SIG-M5 (cell line): ENCODE measurements around the gene ARAF.
"Not testable (repeated sequence)": the region's sequence is repeated elsewhere in the genome, so short reads cannot be mapped to it uniquely, and the experiment has no call there.

Source experiments
- DNase-seq: peaks from one replicate; lab custom pipeline; 2025; lab: John Stamatoyannopoulos, UW

ARAF gene

DNA sequence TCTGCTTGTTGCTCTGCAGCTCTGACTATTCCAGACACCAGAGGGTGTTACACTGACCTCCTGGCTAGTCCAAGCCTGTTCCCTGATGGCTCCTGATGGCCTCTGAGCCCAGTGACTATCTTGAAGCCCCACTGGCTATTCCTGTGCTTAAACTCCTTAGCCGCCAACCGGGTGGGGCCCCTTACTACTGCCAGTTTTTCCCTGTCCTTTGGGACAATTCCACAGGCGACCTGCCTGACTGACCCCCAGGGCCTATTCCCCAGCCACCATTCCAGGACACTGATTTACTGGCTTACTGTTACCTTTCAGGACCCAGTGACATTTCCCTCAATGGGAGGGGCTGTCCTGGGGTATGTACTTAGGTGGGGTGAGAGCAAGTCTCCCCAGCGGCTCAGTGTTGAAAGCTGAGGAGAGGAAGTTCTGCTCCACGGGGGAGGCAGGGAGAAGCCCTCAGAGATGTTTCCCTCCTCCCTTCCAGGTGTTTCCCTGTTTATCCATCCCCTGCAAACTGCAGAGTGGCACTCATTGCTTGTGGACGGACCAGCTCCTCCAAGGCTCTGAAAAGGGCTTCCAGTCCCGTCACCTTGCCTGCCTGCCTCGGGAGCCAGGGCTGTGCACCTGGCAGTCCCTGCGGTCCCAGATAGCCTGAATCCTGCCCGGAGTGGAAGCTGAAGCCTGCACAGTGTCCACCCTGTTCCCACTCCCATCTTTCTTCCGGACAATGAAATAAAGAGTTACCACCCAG lies 25.2 kb downstream of the ARAF start:
- no peak for DNase-seq

DNA sequence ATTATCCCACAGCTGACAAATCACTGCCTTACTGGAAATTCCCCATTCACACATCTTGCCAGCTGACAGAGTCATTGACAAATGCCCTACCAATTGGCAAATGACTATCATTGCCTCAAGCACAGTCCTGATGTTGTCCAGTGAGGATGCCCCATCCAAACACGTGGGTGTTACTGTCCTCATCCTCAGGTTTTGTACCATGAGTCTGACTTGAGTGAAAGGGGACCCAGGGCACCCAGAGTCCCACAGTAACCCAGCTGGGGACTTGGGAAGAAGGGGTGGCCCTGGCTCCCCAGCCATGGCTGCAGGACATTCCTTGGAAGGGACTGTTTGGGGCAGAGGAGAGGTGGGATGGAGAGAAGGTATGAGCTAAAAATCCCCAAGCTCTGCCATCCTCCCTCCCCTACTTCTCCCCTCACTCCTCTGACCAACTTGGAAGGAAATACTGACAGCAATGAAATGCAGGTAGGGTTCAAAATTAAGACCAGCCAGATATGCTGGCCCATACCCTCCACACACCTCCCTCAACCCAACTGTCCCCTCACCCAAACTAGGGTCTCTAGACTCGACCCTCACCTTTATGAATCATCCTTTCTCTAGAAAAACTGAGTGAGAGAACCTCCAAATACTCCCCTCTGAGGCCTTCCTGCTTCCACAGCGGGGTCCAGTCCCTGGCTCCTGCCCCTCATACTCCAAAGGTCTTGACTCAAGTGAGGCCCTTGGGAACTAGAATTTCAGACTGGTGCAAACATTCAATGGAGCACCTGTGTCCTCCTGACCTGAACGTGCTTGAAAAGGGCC lies 26.3 kb downstream of the ARAF start:
- no peak for DNase-seq

DNA sequence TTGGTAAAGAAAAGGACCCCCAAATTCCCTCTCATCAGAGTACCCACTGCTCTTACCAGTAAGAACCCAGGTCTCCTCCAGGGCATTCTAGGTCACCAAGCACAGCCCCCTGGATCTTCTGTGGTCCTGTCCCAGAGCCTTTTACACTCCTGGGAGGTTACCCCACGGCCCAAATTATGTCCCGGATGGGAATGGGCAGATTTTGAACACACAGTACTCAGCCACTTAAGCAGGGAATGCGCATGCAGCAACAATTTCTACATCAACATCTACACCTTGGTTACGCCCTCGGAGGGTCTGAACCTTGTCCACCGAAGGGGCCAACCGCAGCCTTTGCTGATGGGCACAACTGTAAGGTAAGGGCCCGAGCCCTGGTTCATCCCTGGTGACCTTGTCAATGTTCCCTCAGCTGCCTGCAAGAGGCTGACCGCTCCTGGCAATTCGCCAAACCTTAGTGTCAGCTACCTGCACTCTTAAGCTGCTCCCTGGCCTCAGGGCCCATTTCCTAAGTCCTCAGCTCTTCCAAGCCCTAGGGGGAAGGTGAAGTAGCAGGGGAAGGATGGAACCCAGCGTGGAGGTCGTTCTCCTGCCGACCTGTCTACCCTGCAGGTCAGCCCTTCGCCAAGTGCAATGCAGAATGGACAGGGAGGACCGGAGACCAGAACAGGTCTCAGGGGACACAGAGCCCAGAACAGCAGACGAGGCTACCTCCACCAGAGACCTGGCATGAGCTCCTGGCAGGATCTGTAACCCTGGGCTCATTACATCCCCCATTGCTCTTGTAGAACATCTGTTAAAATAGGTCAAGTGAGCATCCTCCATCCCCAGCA lies 27.1 kb downstream of the ARAF start:
- DNase-seq = no peak

DNA sequence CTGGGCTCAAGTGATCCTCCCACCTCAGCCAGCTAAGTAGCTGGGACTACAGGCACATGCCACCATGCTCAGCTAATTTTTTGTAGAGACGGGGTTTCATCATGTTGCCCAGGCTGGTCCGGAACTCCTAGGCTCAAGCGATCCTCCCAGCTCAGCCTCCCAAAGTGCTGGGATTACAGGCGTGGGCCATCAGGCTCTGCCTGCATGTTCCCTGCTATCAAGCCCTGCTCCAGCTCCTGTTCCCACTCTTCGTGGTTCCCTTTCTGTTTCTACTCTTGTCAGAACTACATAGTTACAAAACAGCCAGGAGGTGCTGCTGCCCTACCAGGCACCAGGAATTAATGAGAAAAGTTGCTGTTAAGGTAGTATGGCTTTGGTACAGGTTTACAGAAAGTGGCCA lies 30.0 kb downstream of the ARAF start:
- DNase-seq = no peak

DNA sequence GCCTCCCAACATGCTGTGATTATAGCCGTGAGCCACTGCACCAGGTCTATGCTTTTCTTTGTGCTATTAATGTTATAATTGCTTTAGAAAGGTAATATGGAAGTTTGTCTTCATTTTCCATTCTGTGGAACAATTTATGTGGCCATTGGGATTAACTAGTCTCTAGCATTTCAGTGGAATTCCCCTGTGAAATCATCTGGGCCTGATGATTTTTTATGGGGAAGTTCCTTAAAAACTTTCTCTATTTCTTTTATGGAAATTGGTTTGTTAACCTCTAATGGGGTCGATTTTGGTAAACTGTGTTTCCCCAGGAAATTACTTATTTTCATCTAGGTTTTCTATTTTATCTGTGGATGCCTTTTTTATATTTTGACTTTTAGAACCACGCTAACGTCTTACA lies 32.5 kb downstream of the ARAF start:
- DNase-seq = no peak

DNA sequence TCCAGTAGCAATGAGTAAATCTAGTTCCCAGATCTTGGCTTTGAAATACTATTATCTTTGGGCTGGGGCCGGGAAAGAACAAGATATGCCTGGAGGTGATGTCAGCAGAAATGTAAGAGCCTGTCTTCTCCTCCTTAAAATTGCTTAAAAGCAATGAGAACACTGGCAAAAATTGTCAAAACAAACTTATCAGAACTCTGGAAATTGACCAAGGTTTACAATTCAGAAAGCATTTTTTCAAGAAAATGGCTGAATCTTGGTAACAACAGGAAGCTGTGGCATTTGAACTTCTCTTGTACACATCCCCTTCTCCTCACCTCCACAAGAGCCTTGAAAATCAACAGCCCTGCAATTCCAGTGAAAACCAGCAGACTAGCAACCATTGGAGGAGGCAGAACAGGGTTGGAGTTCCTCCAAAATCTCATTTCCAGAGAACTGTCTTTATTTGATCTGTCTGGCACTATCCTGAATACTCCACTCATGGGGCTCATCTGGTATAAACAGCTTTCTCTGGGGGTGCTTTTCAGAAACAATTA lies 34.8 kb downstream of the ARAF start:
- no peak for DNase-seq

DNA sequence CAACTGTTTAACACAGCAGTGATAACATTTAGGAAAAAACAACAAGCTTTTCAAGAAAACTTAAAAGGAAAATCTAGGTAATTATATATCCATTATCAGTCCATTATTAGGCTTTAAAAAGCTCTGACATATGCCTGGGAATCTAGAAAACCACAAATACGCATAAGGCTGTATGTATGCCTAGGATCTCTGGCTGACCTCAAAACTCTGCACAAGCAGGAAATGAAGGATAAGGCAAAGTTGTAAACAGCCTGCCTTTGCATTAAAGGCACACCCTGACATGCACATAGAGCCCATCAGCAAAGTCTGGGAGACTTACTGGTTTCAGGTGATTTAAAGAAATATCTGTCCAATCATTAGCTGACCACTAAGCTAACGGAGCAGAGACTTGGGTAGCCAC lies 35.3 kb downstream of the ARAF start:
- DNase-seq = no peak

DNA sequence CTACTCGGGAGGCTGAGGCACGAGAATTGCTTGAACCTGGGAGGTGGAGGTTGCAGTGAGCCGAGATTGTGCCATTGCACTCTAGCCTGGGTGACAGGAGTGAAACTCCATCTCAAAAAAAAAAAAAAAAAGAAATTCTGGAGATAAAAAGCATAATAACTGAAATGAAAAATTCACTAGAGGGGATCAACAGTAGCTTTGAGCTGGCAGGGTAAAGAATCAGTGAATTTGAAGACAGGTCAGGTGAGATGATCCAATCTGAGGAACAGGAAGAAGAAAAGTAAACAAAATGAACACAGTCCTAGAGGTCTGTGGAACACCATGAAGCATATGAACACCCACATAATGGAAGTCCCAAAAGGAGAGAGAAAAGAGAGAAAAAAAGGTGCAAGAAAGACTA lies 36.2 kb downstream of the ARAF start:
- no peak for DNase-seq

DNA sequence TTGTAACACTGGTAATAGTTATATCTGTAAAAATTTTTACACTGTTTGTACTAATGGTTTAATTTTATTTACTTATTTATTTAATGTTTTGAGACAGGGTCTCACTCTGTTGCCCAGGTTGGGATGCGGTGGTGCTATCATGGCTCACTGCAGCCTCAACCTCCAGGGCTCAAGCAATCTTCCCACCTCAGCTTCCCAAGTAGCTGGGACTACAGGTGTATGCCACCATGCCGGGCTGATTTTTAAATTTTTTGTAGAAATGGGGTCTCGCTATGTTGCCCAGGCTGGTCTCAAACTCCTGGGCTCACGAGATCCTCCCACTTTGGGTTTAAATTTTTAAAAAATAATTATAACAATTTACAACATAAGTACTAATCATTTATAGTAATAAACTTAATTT lies 42.1 kb downstream of the ARAF start:
- DNase-seq = not testable (repeated sequence)

DNA sequence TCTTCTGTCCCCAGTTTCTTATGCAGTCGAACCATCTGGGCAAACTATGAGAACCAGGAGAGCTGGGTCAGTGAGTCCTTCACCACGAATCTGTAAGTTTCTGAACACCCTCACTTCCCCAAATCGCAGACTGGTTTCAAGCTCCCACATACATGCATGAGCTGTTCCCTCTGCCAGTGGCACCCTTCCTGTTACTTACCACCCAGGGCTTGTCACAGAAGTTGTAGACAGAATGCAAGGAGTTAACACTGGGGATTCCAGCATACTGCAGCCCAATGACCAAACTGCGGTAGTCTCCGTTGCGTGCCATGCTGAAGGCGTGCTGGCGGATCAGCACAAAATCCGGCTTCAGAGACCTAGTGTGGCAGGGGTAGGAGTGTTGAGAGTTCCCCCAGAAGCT lies 44.0 kb downstream of the ARAF start:
- no peak for DNase-seq

DNA sequence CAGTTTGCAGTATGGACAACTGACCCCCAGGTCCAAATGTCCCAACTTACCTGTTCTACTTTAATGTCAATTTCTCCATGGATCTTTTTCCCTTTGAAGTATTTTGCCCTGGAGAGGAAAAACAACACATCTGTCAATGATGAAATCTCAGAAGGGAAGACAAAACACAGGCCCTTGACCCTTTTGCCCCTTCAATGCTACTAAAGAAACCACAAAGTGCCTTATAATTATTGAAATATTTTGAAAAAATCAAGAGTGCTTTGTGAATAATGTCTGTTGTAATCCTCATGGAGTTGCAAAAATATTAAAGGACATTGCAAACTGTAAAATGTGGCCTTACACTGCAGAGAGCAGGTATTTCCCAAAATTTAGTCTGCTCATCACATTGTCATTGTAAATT lies 46.1 kb downstream of the ARAF start:
- no peak for DNase-seq

DNA sequence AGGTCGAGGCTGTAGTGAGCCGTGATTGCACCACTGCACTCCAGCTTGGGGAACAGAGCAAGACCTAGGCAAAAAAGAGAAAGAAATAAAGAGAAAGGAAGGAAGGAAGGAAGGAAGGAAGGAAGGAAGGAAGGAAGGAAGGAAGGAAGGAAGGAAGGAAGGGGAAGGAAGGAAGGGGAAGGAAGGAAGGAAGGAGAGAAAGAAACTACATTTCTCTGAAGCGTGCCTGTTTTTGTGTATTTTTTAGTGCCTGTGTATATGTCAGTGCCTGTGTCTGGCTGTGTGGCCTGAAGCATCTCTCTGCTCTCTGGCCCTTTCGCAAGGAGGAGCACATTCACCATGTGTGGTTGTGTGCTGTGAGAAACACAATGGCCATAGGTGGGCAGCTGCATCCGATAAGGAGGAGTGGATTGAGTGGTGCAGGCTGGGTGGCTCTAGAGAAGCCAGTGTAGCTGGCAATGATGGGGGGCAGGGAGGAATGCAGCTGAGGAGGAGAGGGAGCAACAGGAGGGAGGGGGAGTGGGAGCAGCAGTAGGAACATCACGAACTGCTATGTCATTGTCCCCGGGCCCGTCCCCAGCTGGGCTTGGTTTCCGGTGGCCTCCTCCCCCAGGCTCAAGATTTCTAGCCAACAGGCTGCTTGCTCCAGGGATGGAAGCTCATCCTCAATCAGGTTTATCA lies 47.3 kb downstream of the ARAF start:
- no peak for DNase-seq

DNA sequence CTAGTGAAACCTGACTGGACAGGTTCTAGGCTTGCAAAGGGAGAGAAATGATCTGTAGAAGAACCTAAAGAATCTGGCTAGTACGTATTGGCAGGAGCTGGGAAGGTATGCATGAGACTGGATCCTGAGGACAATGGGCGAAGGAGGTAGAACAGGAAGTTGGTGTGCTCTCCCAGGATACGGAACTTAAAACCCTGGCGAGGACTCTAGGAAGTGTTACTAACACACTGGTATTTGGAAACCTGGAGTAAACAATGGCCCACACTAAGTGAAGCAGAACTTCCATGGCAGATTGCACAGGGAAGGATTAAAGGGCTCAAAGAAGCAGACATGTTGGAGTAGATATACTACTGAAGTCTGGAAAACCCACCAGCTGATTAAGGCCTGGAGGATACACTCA lies 49.5 kb downstream of the ARAF start:
- no peak for DNase-seq

DNA sequence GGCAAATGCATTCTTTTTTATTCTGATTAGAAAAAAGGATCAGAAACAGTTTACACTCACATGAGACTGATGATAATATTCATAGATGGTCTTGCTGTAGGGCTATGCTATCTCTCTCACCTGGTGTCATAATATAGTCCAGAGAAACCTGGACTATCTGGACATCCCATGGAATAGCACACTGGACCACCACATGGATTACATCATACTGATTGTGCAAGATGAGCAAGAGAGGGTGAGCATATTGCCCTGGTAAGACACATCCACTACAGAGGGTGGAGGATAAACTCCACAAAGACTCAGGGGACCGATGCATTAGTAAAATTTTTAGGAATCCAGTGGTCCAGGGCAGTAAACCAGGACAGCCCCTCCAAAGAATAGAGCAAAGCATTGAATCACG lies 50.5 kb downstream of the ARAF start:
- DNase-seq = no peak

DNA sequence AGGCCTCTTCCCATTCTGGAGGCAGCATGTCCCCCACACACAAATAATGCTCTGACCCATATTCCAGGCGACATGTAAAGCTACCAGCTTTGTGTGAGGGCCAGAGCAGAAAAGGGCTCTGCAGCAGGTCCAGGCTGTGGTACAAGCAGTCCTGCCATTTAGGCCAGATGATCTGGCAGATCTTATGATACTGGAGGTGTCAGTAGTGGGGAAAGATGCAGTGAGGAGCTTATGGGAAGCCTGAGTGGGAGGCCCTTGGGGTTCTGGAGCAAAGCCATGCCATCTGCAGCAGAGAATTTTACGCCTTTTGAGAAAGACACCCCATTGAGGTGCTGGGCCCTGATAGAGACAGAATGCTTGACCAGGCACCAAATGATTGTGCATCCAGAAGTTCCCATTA lies 50.9 kb downstream of the ARAF start:
- no peak for DNase-seq

DNA sequence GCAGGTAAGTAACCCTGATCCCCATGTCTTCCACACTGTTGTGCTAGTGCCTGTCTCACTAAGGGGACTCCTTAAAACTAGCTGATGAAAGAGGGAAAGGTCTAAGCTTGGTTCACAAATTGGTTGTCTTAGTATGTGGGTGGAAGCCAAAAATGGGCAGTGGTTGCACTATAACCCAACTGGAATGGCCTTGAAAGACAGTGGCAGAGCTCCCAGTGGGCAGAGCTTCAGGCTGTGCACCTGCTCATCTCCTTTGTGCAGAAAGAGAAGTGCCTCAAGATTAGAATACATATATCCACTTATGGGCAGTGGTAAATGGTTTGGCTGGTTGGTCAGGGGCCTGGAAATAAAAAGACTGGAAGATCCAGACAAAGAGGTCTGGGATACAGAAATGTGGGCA lies 51.4 kb downstream of the ARAF start:
- no peak for DNase-seq

DNA sequence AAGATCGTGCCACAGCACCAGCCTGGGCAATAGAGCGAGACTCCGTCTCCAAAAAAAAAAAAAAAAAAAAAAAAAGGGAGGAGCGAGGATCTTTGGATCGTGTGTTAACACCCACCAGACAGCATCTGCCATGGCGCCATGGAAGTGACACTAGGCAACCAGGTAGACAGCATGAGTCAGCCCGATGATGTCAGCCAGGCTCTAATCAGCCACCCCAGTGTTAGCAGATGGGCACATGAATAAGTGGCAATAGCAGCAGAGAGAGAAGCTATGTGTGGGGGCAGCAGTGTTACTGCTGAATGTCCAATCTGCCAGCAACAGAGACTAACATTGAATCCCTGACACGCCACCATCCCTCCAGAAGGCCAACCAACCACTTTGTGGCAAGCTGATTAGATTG lies 52.1 kb downstream of the ARAF start:
- DNase-seq = no peak

DNA sequence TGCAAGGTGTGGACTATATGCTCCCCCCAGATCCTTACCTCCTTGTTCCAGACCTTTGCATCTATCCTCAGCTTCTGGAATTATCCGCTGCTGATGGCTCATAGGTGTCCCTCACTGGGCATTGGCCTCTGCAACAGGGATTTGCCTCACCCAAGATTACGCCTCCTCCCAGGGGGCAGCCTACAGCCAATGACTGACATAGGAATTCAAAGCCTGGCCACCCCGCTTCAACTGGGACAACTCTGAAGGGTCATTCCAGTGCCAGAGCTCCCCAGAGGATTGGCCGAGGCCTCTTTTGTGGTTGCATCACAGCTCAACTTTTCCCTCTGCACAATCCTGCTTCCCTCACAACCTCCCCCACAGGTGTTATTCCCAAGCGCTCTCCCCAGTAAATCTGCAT lies 53.6 kb downstream of the ARAF start:
- DNase-seq = no peak

DNA sequence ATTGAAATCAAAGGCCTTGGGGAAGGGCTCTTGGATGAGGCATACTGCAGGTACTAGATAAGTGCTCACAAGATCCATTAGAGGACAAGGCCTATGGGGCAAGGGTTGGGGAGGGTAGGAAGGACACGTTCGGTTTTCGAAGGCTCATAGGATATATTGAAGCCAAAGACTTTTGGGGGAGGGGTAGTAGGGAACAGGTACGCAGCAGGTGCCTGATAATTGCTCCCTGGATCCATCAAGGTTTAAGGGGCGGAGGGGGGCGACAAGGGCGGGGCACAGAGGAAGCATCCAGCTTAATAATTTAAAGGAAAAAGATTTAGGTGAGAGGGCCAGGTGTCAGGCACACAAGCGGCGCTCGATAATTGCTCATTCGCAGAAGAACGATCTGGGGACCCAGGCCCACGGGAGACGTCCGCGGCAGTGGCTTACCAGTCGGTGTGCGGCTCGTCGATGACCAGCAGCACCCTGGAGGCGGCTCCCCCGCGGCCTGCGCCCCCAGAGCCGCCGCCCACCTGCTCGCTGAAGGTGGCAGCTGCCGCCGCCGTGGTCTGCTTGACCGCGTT lies 58.0 kb downstream of the ARAF start:
- no peak for DNase-seq

DNA sequence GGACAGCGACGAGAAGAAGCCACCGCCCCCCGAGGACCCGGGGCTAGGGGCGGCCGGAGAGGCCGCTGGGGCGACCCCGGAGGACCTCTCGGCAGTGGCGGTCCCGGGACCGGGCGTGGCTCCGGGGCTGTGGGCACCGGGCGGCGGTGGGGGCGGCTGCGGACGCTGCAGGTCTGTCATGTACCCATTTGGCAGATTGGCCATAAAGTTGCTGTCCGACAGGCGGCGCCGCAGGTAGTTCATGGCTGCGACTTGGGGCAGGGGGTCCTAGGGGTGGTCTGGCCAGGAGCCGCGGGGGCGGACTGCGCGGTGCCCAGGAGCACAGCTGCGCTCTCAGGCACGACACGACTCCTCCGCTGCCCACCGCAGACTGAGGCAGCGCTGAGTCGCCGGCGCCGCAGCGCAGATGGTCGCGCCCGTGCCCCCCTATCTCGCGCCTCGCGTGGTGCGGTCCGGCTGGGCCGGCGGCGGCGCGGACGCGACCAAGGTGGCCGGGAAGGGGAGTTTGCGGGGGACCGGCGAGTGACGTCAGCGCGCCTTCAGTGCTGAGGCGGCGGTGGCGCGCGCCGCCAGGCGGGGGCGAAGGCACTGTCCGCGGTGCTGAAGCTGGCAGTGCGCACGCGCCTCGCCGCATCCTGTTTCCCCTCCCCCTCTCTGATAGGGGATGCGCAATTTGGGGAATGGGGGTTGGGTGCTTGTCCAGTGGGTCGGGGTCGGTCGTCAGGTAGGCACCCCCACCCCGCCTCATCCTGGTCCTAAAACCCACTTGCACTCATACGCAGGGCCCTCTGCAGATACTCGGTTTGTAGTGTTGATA lies 58.7 kb downstream of the ARAF start, which contains the start of gene SYN1:
Gene SYN1 (minus strand): TSS at position 372 of the 817 bp plus-strand sequence. CDS start 129 bp downstream, at position 243.
- no peak for DNase-seq

DNA sequence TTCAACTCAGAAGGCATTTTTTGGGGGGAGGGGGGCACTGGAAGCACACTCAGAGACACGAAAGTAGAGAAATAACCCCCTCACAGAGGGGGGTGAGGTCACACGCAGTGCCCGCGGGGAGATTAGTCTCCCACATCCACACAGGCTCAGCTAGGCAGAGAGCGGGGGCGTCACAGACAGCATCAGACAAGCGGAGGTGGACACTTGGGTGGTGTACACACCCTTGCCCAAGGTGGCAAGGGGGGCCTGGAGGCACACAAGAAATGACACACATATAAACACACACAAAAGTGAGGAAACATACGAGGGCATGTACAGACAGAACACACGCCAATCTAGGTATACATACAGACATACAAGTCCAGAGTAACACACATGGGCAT lies 59.3 kb downstream of the ARAF start:
- no peak for DNase-seq
